Peyer's patch (tissue), 4 donors: ENCODE measurements around the gene CAP2. TPM values are rescaled to one million over a fixed set of nuclear protein-coding genes. Genes with fewer than 3 reads are reported as not detected.
"Not testable (repeated sequence)": the region's sequence is repeated elsewhere in the genome, so short reads cannot be mapped to it uniquely, and the experiment has no call there.

Experiments
- DNase-seq, 3 donors: peaks; one replicate each; pipeline ENCODE4 v3.0.0-alpha.2; 2017 to 2019
- H3K27ac ChIP-seq, 4 donors: fragments of 200-600 bp; sonication (generic); one replicate each; pipeline ENCODE4 v1.5.1; 2016 to 2019
- H3K27me3 ChIP-seq, 2 donors: fragments of 200-600 bp; sonication (generic); one replicate each; pipeline ENCODE4 v1.5.1; 2019
- H3K36me3 ChIP-seq, 3 donors: fragments of 200-600 bp; sonication (generic); one replicate each; pipeline ENCODE4 v1.5.1; 2016 to 2019
- H3K4me1 ChIP-seq, 4 donors: fragments of 200-600 bp; sonication (generic); one replicate each; pipeline ENCODE4 v1.5.1; 2016 to 2019
- H3K4me3 ChIP-seq, 4 donors: fragments of 200-600 bp; sonication (generic); 1 replicate in 3 of 4; 2 replicates in 1 of 4; pipeline ENCODE4 v1.5.1; 2016 to 2019; ENCODE audit warnings: mild to moderate bottlenecking in 1 of 4
- H3K9me3 ChIP-seq, 4 donors: fragments of 200-600 bp; sonication (generic); one replicate each; pipeline ENCODE4 v1.5.1; 2016 to 2019; ENCODE audit warnings: mild to moderate bottlenecking in 1 of 4
- CTCF ChIP-seq, 6 experiments: fragments of 450-650 bp in 4 of 6; fragments of 200-600 bp in 2 of 6; sonication (generic) in 1 of 6; IDR thresholded peaks; one replicate each; pipeline ENCODE4 v1.5.1; 2017 to 2019; ENCODE audit warnings: antibody characterized with exemption in 6 of 6, mild to moderate bottlenecking in 3 of 6, moderate library complexity in 1 of 6
- POLR2A ChIP-seq, 2 donors: fragments of 450-650 bp; IDR thresholded peaks; one replicate each; pipeline ENCODE4 v1.5.1; 2017; ENCODE audit warnings: antibody characterized with exemption in 2 of 2, mild to moderate bottlenecking in 2 of 2, moderate library complexity in 2 of 2
- total RNA-seq, 4 donors: library from RNA; depleted of rRNA; stranded (reverse); fragments of >200 nt; gene quantifications; one replicate each; pipeline ENCODE4 v1.1.0, GENCODE V29; 2016

CAP2 gene
- total RNA-seq, 4 donors from 2014 or later, result 1.7 to 3.2 (median 2.4) TPM

- Histone ChIP-seq H3K4me1 (no peaks in the 10 kb centered on the region), H3K9me3 (no peaks in the 10 kb centered on the region), H3K36me3 (no peaks in the 10 kb centered on the region), H3K4me3 (no peak overlapping the region), H3K27me3 (no peaks in the 10 kb centered on the region), H3K27ac (no peak overlapping the region)
- DNase-seq, result no peak
- TF ChIP-seq CTCF (IDR thresholded peaks at IDR 0.05) (no peak), POLR2A (IDR thresholded peaks at IDR 0.05) (no peak)
Observed at GRCh38 chr6:17536586-17536985, 143.2 kb downstream of the CAP2 start.

GRCh38 chr6:17542243-17542642, 148.8 kb downstream of the CAP2 start:
- DNase-seq, result no peak
- no peaks in the 10 kb centered on the region for H3K36me3 ChIP-seq
- no peak for TF ChIP-seq CTCF (IDR thresholded peaks at IDR 0.05)

GRCh38 chr6:17545681-17546080, 152.3 kb downstream of the CAP2 start:
- not testable (repeated sequence) for H3K27me3 ChIP-seq, H3K9me3 ChIP-seq, DNase-seq, H3K4me1 ChIP-seq, H3K36me3 ChIP-seq, H3K4me3 ChIP-seq, H3K27ac ChIP-seq

More at GRCh38 chr6:17542243-17542642, 148.8 kb downstream of the CAP2 start:
- Histone ChIP-seq H3K9me3 (peaks cover 0 to 5% (median 0%) of the 10 kb centered on the region in 4 donors), H3K27ac (no peak overlapping the region), H3K4me3 (no peak overlapping the region), H3K4me1 (no peaks in the 10 kb centered on the region), H3K27me3 (no peaks in the 10 kb centered on the region)

GRCh38 chr6:17551383-17551958, 158.1 kb downstream of the CAP2 start:
- H3K4me3 ChIP-seq, result no peak overlapping the region
- no peaks in the 10 kb centered on the region for H3K9me3 ChIP-seq
- DNase-seq, result no peak
- no peaks in the 10 kb centered on the region for H3K36me3 ChIP-seq
- no peak overlapping the region for H3K27ac ChIP-seq
- TF ChIP-seq CTCF (IDR thresholded peaks at IDR 0.05) (no peak), POLR2A (IDR thresholded peaks at IDR 0.05) (no peak)
- no peaks in the 10 kb centered on the region for H3K4me1 ChIP-seq
- H3K27me3 ChIP-seq, result no peaks in the 10 kb centered on the region

- no peaks in the 10 kb centered on the region for H3K27me3 ChIP-seq
- H3K9me3 ChIP-seq, result no peaks in the 10 kb centered on the region
- no peak for DNase-seq
- TF ChIP-seq POLR2A (IDR thresholded peaks at IDR 0.05), result no peak
- no peak for TF ChIP-seq CTCF (IDR thresholded peaks at IDR 0.05)
- H3K4me3 ChIP-seq, result no peak overlapping the region
- H3K27ac ChIP-seq, result no peak overlapping the region
- no peaks in the 10 kb centered on the region for H3K4me1 ChIP-seq
- H3K36me3 ChIP-seq, result no peaks in the 10 kb centered on the region
Observed at GRCh38 chr6:17552861-17553260, 159.5 kb downstream of the CAP2 start.

GRCh38 chr6:17556014-17556413, 162.6 kb downstream of the CAP2 start:
- no peak for TF ChIP-seq POLR2A (IDR thresholded peaks at IDR 0.05)
- TF ChIP-seq CTCF (IDR thresholded peaks at IDR 0.05), result no peak
- H3K27me3 ChIP-seq, result no peaks in the 10 kb centered on the region
- no peak overlapping the region for H3K27ac ChIP-seq
- H3K4me1 ChIP-seq, result no peaks in the 10 kb centered on the region
- H3K4me3 ChIP-seq, result no peak overlapping the region
- DNase-seq, result no peak
- no peaks in the 10 kb centered on the region for H3K9me3 ChIP-seq
- no peaks in the 10 kb centered on the region for H3K36me3 ChIP-seq
